Activated naive CD4-positive, alpha-beta T cell treated with anti-CD3 and anti-CD28 coated beads, Interleukin-2, amount 50 U/mL, for 16 hours (primary cell): ENCODE data around the gene TANGO6.
"Not testable (repeated sequence)": the region's sequence is repeated elsewhere in the genome, so short reads cannot be mapped to it uniquely, and the experiment has no call there.

Experiments
- DNase-seq: peaks from one replicate; pipeline ENCODE4 v3.0.0-alpha.2; 2020

TANGO6 gene

GRCh38 chr16:68843482-68844210, at the start of gene TANGO6:
Gene TANGO6, plus strand, starts transcription at chr16:68843531. Its CDS starts 87 bp downstream, at chr16:68843618.
- DNase-seq: peak; percentile 96

- no peak for DNase-seq
Observed at GRCh38 chr16:68798398-68798797, 44.9 kb upstream of the TANGO6 start.

- DNase-seq: peak; percentile 41
Observed at GRCh38 chr16:68800257-68800875, 43.0 kb upstream of the TANGO6 start.

- no peak for DNase-seq
Observed at GRCh38 chr16:68802190-68802589, 41.1 kb upstream of the TANGO6 start.

- DNase-seq: no peak
Observed at GRCh38 chr16:68806422-68806821, 36.9 kb upstream of the TANGO6 start.

GRCh38 chr16:68806981-68807380, 36.4 kb upstream of the TANGO6 start:
- no peak for DNase-seq

- no peak for DNase-seq
Observed at GRCh38 chr16:68814516-68814915, 28.8 kb upstream of the TANGO6 start.

GRCh38 chr16:68823401-68824135, 19.8 kb upstream of the TANGO6 start:
- DNase-seq: no peak

GRCh38 chr16:68825427-68825826, 17.9 kb upstream of the TANGO6 start:
- DNase-seq: no peak

GRCh38 chr16:68826652-68827051, 16.7 kb upstream of the TANGO6 start:
- DNase-seq: no peak

GRCh38 chr16:68833251-68833650, 10.1 kb upstream of the TANGO6 start:
- no peak for DNase-seq

- DNase-seq: no peak
Observed at GRCh38 chr16:68834550-68834949, 8.8 kb upstream of the TANGO6 start.

- DNase-seq: no peak
Observed at GRCh38 chr16:68835970-68836369, 7.4 kb upstream of the TANGO6 start.

- no peak for DNase-seq
Observed at GRCh38 chr16:68839831-68840230, 3.5 kb upstream of the TANGO6 start.

- not testable (repeated sequence) for DNase-seq
Observed at GRCh38 chr16:68842964-68843481, 308 bp upstream of the TANGO6 start.

GRCh38 chr16:68844211-68844564, 857 bp downstream of the TANGO6 start:
- no peak for DNase-seq

- DNase-seq: no peak
Observed at GRCh38 chr16:68848786-68849185, 5.5 kb downstream of the TANGO6 start.

- no peak for DNase-seq
Observed at GRCh38 chr16:68850481-68850880, 7.2 kb downstream of the TANGO6 start.

- DNase-seq: no peak
Observed at GRCh38 chr16:68851601-68852000, 8.3 kb downstream of the TANGO6 start.

GRCh38 chr16:68857479-68857878, 14.1 kb downstream of the TANGO6 start:
- no peak for DNase-seq

GRCh38 chr16:68859828-68860227, 16.5 kb downstream of the TANGO6 start:
- no peak for DNase-seq

- DNase-seq: no peak
Observed at GRCh38 chr16:68860978-68861892, 17.9 kb downstream of the TANGO6 start.

- no peak for DNase-seq
Observed at GRCh38 chr16:68866933-68867332, 23.6 kb downstream of the TANGO6 start.
